Keratinocyte (primary cell): ENCODE measurements around the gene TMEM218. TPM values are rescaled to one million over a fixed set of nuclear protein-coding genes. Genes with fewer than 3 reads are reported as not detected.

Source experiments
- DNase-seq: peaks from one replicate; pipeline ENCODE4 v3.0.0-alpha.2; 2011; ENCODE audit warnings: low read depth, missing footprints, low spot score
- FAIRE-seq: peaks from 2 replicates; lab custom pipeline; 2011; peaks lifted over from hg19 to GRCh38; lab: Jason Lieb, UNC
- H2AFZ ChIP-seq: 2 replicates; pipeline ENCODE4 v1.6.0; 2012; ENCODE audit warnings: low read length, control low read depth, inconsistent platforms; ENCODE audit not compliant: control insufficient read depth
- H3K27ac ChIP-seq: 2 replicates; pipeline ENCODE4 v1.5.1; 2011; ENCODE audit warnings: low read length; ENCODE audit not compliant: control insufficient read depth, insufficient read depth
- H3K27me3 ChIP-seq: 3 replicates; pipeline ENCODE4 v1.6.0; 2011; ENCODE audit warnings: low read length; ENCODE audit not compliant: control insufficient read depth, insufficient read depth; ENCODE audit errors: extremely low read depth
- H3K36me3 ChIP-seq, 2 experiments: 2 replicates in 1 of 2; 3 replicates in 1 of 2; pipeline ENCODE4 v1.5.1; 2011; ENCODE audit warnings: low read length in 2 of 2, mild to moderate bottlenecking in 1 of 2; ENCODE audit not compliant: control insufficient read depth in 2 of 2, insufficient read depth in 2 of 2; ENCODE audit errors: extremely low read depth in 1 of 2
- H3K4me1 ChIP-seq: 3 replicates; pipeline ENCODE4 v1.5.1; 2011; ENCODE audit warnings: low read length; ENCODE audit not compliant: control insufficient read depth, insufficient read depth; ENCODE audit errors: extremely low read depth
- H3K4me2 ChIP-seq: 3 replicates; pipeline ENCODE4 v1.6.0; 2011; ENCODE audit warnings: low read depth, low read length; ENCODE audit not compliant: control insufficient read depth, insufficient read depth; ENCODE audit errors: extremely low read depth
- H3K4me3 ChIP-seq, 3 experiments: fragments of 200-600 bp in 1 of 3; sonication (generic) in 1 of 3; 2 replicates in 2 of 3; 3 replicates in 1 of 3; pipeline ENCODE4 v1.5.1; 2011 to 2016; ENCODE audit warnings: low read length in 3 of 3, mild to moderate bottlenecking in 3 of 3, control low read depth in 2 of 3, inconsistent platforms in 1 of 3, low read depth in 1 of 3, mixed read lengths in 1 of 3, mixed run types in 1 of 3, moderate library complexity in 1 of 3; ENCODE audit not compliant: control insufficient read depth in 2 of 3, insufficient read depth in 2 of 3; ENCODE audit errors: extremely low read depth in 1 of 3
- H3K79me2 ChIP-seq: 2 replicates; pipeline ENCODE4 v1.6.0; 2012; ENCODE audit warnings: low read length; ENCODE audit not compliant: control insufficient read depth, insufficient read depth
- H3K9ac ChIP-seq: 3 replicates; pipeline ENCODE4 v1.6.0; 2011; ENCODE audit warnings: low read length; ENCODE audit not compliant: control insufficient read depth, insufficient read depth; ENCODE audit errors: extremely low read depth
- H3K9me1 ChIP-seq: 3 replicates; pipeline ENCODE4 v1.6.0; 2011; ENCODE audit warnings: low read length; ENCODE audit not compliant: control insufficient read depth, insufficient read depth; ENCODE audit errors: extremely low read depth
- H3K9me3 ChIP-seq: 2 replicates; pipeline ENCODE4 v1.5.1; 2012; ENCODE audit warnings: low read depth, low read length; ENCODE audit not compliant: control insufficient read depth
- H4K20me1 ChIP-seq: 3 replicates; pipeline ENCODE4 v1.6.0; 2011; ENCODE audit warnings: low read length; ENCODE audit not compliant: control insufficient read depth, insufficient read depth; ENCODE audit errors: extremely low read depth
- CTCF ChIP-seq, 3 experiments: IDR thresholded peaks in 1 of 3; conservative IDR thresholded peaks in 1 of 3; optimal IDR thresholded peaks in 1 of 3; 2 replicates in 2 of 3; 3 replicates in 1 of 3; pipeline versions ENCODE3 to v1.5.1; 2011; ENCODE audit warnings: low read length in 3 of 3, mild to moderate bottlenecking in 3 of 3, moderate library complexity in 2 of 3, control low read depth in 1 of 3, inconsistent platforms in 1 of 3; ENCODE audit not compliant: insufficient read depth in 2 of 3; ENCODE audit errors: extremely low read depth in 1 of 3
- EZH2 ChIP-seq: IDR thresholded peaks from one replicate; pipeline ENCODE4 v1.6.1; 2012; ENCODE audit warnings: inconsistent platforms, mild to moderate bottlenecking, low read length, moderate library complexity
- dilution Hi-C: fragments of 300-500 bp; cut with MboI; formaldehyde crosslinking; loops from one replicate; pipeline ENCODE4 v1.7.0; 2020; ENCODE audit warnings: low sequenced_read_pairs; ENCODE audit not compliant: extremely low pct_ligation_motif_present
- polyA plus RNA-seq, 5 experiments: library from polyadenylated mRNA; depleted of rRNA in 3 of 5; stranded (reverse) in 3 of 5; stranded (forward) in 1 of 5; unstranded in 1 of 5; fragments of >200 nt; gene quantifications; 1 replicate in 1 of 5; 2 replicates in 3 of 5; 3 replicates in 1 of 5; pipeline versions ENCODE4 v1.2.1 to v1.2.3, GENCODE V29; 2011 to 2012; ENCODE audit warnings: missing spikeins in 2 of 5, low read depth in 1 of 5, low replicate concordance in 1 of 5

The TMEM218 gene
- polyA plus RNA-seq, 1 donor (not counting 4 experiments of a cell fraction or from before 2014, with no cell fraction given), result 34.2 TPM

DNA sequence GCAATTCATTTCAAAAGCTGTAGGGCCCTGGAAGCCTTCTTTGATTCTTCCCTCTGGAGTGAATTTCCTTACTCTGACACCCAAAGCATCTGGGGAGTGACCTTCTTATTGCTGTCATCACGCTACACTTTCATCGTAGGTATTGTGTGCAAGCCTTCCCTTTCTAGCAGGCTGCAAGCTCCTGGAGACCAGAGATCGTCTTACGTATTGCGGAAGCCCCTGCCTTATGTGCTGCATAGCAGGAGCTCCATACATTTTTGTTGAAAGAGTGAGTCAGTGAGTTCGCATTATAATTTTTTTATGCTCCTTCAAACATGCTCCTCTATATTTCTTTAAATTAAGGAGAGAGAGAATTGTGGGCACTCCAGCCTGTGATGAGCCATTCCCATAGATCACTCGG lies 21.2 kb upstream of the TMEM218 start:
- dilution Hi-C loops, result no loop called here
- Histone ChIP-seq H3K27me3 (peaks cover 14% of the 10 kb centered on the region), H3K79me2 (no peaks in the 10 kb centered on the region), H3K27ac (no peak overlapping the region), H3K9me1 (no peaks in the 10 kb centered on the region), H3K9ac (no peak overlapping the region), H3K4me1 (no peaks in the 10 kb centered on the region), H4K20me1 (no peaks in the 10 kb centered on the region), H3K4me2 (no peak overlapping the region), H3K4me3 (no peak overlapping the region), H3K36me3 (no peaks in the 10 kb centered on the region), H3K9me3 (no peaks in the 10 kb centered on the region), H2AFZ (no peak overlapping the region)
- TF ChIP-seq CTCF (optimal IDR thresholded peaks at IDR 0.05 in 1 of 3, IDR thresholded peaks at IDR 0.05 in 1 of 3, conservative IDR thresholded peaks at IDR 0.05 in 1 of 3; ENCODE audit: extremely low read depth in 1 of 3, insufficient read depth in 2 of 3, low read length in 3 of 3) (no peak), EZH2 (no peak)
- FAIRE-seq (no peak), DNase-seq (no peak)

- no peaks in the 10 kb centered on the region for H3K9me1 ChIP-seq
- no peaks in the 10 kb centered on the region for H3K79me2 ChIP-seq
- H3K4me3 ChIP-seq, result no peak overlapping the region
- no peaks in the 10 kb centered on the region for H3K9me3 ChIP-seq
- H3K27me3 ChIP-seq, result peaks cover 14% of the 10 kb centered on the region
- H4K20me1 ChIP-seq, result no peaks in the 10 kb centered on the region
- H2AFZ ChIP-seq, result no peak overlapping the region
- H3K27ac ChIP-seq, result no peak overlapping the region
- FAIRE-seq, result peak; percentile 9
- no peak for DNase-seq
- dilution Hi-C loops, result no loop called here
- no peak overlapping the region for H3K4me2 ChIP-seq
- no peak overlapping the region for H3K9ac ChIP-seq
- TF ChIP-seq EZH2, result no peak
- H3K4me1 ChIP-seq, result no peaks in the 10 kb centered on the region
- no peaks in the 10 kb centered on the region for H3K36me3 ChIP-seq
These were observed 20.6 kb upstream of the TMEM218 start for GRCh38 chr11:125132071-125132470.

GRCh38 chr11:125129316-125129993 lies 18.0 kb upstream of the TMEM218 start:
- dilution Hi-C loops, result no loop called here
- H3K4me3 ChIP-seq, result no peak overlapping the region

More at GRCh38 chr11:125129316-125129993, 18.0 kb upstream of the TMEM218 start:
- no peak for FAIRE-seq
- no peak overlapping the region for H2AFZ ChIP-seq
- no peak overlapping the region for H3K9ac ChIP-seq
- H3K27ac ChIP-seq, result no peak overlapping the region
- no peaks in the 10 kb centered on the region for H3K36me3 ChIP-seq
- H3K4me2 ChIP-seq, result no peak overlapping the region
- no peaks in the 10 kb centered on the region for H3K79me2 ChIP-seq
- no peak for TF ChIP-seq EZH2
- no peak for TF ChIP-seq CTCF (optimal IDR thresholded peaks at IDR 0.05 in 1 of 3, IDR thresholded peaks at IDR 0.05 in 1 of 3, conservative IDR thresholded peaks at IDR 0.05 in 1 of 3; ENCODE audit: extremely low read depth in 1 of 3, insufficient read depth in 2 of 3, low read length in 3 of 3)
- no peaks in the 10 kb centered on the region for H4K20me1 ChIP-seq
- no peaks in the 10 kb centered on the region for H3K9me3 ChIP-seq
- no peaks in the 10 kb centered on the region for H3K4me1 ChIP-seq
- peaks cover 8% of the 10 kb centered on the region for H3K27me3 ChIP-seq
- H3K9me1 ChIP-seq, result no peaks in the 10 kb centered on the region
- no peak for DNase-seq
